Vagina (tissue), 2 donors: ENCODE results near the gene SERPIND1. TPM values are rescaled to one million over a fixed set of nuclear protein-coding genes. Genes with fewer than 3 reads are reported as not detected.

ENCODE experiments used
- DNase-seq, 2 donors: peaks; one replicate each; pipeline ENCODE4 v3.0.0-alpha.2; 2017; ENCODE audit errors: extremely low spot score in 2 of 2
- H3K27ac ChIP-seq: fragments of 200-600 bp; sonication (generic); one replicate; pipeline ENCODE4 v1.5.1; 2019
- H3K27me3 ChIP-seq: fragments of 200-600 bp; sonication (generic); one replicate; pipeline ENCODE4 v1.5.1; 2019
- H3K36me3 ChIP-seq, 2 donors: fragments of 200-600 bp; sonication (generic); one replicate each; pipeline ENCODE4 v1.5.1; 2017 to 2019
- H3K4me1 ChIP-seq: fragments of 200-600 bp; sonication (generic); one replicate; pipeline ENCODE4 v1.5.1; 2019
- H3K4me3 ChIP-seq, 2 donors: fragments of 200-600 bp; sonication (generic); 1 replicate in 1 of 2; 2 replicates in 1 of 2; pipeline ENCODE4 v1.5.1; 2016 to 2019
- H3K9me3 ChIP-seq: fragments of 200-600 bp; sonication (generic); one replicate; pipeline ENCODE4 v1.5.1; 2019
- POLR2A ChIP-seq, 2 donors: fragments of 450-650 bp; IDR thresholded peaks; one replicate each; pipeline ENCODE4 v1.6.1; 2017; ENCODE audit warnings: antibody characterized with exemption in 2 of 2, mild to moderate bottlenecking in 2 of 2, moderate library complexity in 2 of 2
- POLR2AphosphoS5 ChIP-seq, 2 donors: sonication (generic); formaldehyde crosslinking; IDR thresholded peaks; one replicate each; pipeline ENCODE4 v1.9.0; 2017; ENCODE audit warnings: antibody characterized with exemption in 2 of 2, mild to moderate bottlenecking in 2 of 2, low read depth in 1 of 2; ENCODE audit not compliant: insufficient read depth in 1 of 2
- intact Hi-C: fragments of 100-400 bp; cut with DNase I; formaldehyde crosslinking; loops from one replicate; pipeline ENCODE4 v1.15.1; 2023
- total RNA-seq: library from RNA; depleted of rRNA; stranded (reverse); fragments of >200 nt; gene quantifications from one replicate; pipeline ENCODE4 v1.2.3, GENCODE V29; 2016
- TF ChIP-seq, protein P1 (sequence below), 3 experiments: fragments of 450-650 bp in 2 of 3; fragments of 200-600 bp in 1 of 3; sonication (generic) in 1 of 3; IDR thresholded peaks; one replicate each; pipeline ENCODE4 v1.5.1; 2017 to 2019; ENCODE audit warnings: antibody characterized with exemption in 3 of 3, mild to moderate bottlenecking in 2 of 3, moderate library complexity in 2 of 3

The SERPIND1 gene, protein sequence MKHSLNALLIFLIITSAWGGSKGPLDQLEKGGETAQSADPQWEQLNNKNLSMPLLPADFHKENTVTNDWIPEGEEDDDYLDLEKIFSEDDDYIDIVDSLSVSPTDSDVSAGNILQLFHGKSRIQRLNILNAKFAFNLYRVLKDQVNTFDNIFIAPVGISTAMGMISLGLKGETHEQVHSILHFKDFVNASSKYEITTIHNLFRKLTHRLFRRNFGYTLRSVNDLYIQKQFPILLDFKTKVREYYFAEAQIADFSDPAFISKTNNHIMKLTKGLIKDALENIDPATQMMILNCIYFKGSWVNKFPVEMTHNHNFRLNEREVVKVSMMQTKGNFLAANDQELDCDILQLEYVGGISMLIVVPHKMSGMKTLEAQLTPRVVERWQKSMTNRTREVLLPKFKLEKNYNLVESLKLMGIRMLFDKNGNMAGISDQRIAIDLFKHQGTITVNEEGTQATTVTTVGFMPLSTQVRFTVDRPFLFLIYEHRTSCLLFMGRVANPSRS
- total RNA-seq: not detected

DNA sequence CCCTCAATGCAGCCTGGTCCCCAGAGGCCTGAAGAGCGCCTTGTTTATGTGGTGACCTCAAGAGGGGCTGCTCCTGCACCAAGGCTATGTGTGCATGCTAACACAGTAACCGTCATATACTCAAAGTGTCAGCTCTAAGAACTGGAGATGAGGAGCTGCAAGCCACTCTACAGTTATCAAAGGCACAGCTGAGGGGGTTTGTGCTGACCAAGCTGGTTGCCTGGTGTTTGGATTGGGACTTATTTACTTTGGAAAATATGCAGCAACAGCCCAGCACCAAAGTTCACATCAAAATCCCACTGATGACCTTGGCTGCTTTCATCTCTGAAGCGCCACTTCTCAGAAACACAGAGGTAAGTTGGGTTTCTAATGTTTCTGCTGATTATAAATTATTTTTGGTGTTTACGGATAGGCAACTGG, at the start of gene SERPIND1:
SERPIND1 (plus strand) TSS at position 321 of the 420 bp plus-strand sequence. CDS start 5,200 bp downstream, outside the sequence.
- intact Hi-C loops: no loop called here
- Histone ChIP-seq H3K36me3 (no peaks in the 10 kb centered on the region), H3K4me3 (no peak within 1 kb of the TSS), H3K4me1 (peaks cover 16% of the 10 kb centered on the region), H3K27me3 (no peaks in the 10 kb centered on the region), H3K27ac (no peak within 1 kb of the TSS), H3K9me3 (no peaks in the 10 kb centered on the region)
- DNase-seq: no peak
- no peak for TF ChIP-seq POLR2AphosphoS5 (IDR thresholded peaks at IDR 0.05; ENCODE audit: insufficient read depth in 1 of 2, low read depth in 1 of 2)
- TF ChIP-seq, protein P1, sequence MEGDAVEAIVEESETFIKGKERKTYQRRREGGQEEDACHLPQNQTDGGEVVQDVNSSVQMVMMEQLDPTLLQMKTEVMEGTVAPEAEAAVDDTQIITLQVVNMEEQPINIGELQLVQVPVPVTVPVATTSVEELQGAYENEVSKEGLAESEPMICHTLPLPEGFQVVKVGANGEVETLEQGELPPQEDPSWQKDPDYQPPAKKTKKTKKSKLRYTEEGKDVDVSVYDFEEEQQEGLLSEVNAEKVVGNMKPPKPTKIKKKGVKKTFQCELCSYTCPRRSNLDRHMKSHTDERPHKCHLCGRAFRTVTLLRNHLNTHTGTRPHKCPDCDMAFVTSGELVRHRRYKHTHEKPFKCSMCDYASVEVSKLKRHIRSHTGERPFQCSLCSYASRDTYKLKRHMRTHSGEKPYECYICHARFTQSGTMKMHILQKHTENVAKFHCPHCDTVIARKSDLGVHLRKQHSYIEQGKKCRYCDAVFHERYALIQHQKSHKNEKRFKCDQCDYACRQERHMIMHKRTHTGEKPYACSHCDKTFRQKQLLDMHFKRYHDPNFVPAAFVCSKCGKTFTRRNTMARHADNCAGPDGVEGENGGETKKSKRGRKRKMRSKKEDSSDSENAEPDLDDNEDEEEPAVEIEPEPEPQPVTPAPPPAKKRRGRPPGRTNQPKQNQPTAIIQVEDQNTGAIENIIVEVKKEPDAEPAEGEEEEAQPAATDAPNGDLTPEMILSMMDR (IDR thresholded peaks at IDR 0.05): no peak
- TF ChIP-seq POLR2A (IDR thresholded peaks at IDR 0.05): no peak

DNA sequence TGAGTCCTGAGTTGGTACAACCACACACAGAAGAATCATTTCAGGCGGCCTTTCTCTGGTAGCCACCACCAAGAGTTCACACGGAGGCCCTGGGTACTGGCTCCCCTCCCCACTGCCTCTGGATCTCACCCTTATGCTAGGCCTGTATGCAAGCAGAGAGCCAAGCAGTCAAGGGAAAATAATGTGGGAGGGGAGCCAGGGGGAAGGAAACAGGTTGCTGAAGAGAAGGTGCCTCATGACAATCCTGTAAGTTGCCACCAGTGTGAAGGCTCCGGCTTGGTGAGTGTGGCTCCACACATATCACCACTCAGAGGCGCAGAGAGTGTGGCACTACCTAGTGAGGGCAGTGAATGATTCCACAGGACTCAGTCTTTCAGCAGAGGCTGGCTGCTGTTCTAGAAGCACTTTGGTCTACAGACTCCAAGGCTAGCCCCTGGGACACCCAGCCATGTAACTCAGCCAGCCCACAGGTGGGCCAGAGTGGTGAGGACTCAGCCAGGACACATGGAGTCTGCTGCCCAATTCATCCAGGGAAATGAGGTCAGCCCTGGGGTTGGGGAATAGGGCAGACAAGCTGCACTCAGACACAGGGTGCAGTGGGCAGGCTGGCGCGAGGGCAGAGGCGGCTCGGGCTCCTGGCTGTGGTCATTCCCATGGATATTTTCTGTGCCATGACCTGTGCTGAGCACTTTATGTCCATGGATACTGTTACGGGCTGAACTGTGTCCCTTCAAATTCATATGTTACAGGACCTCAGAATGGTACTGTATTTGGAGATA, 49.0 kb upstream of the SERPIND1 start:
- no peak for DNase-seq
- no peak overlapping the region for H3K27ac ChIP-seq
- no peak for TF ChIP-seq POLR2AphosphoS5 (IDR thresholded peaks at IDR 0.05; ENCODE audit: insufficient read depth in 1 of 2, low read depth in 1 of 2)
- TF ChIP-seq POLR2A (IDR thresholded peaks at IDR 0.05): no peak
- H3K4me3 ChIP-seq: no peak overlapping the region
- H3K4me1 ChIP-seq: no peaks in the 10 kb centered on the region
- intact Hi-C loops: no loop called here
- H3K9me3 ChIP-seq: no peaks in the 10 kb centered on the region
- no peaks in the 10 kb centered on the region for H3K27me3 ChIP-seq
- peaks cover 0 to 48% of the 10 kb centered on the region in 2 donors for H3K36me3 ChIP-seq

DNA sequence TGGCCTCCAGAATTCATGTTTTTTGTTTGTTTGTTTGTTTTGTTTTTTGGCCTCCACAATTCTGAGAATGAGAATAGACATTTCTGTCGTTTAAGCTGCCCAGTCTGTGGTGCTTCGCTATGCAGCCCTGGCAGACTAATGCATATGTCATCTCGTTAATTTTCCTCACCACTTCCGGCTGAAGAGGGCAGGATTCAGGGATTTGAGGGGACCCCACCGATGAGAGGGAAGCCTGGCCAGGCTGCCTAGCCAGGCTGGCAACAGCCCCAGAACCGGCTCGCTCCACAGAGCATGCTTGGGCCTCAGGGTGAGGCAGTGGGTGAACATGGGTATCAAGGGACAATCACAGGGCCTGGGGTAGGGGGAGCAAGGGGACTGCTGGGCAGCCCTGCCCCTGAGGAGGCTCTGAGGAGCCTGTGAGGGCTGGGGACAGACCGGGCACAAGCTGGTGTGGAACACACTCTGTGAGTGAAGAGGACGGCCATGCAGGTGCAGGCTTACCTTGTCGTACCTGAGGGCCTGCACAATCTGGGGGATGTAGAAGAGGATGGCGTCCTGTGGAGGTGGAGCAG, 47.8 kb upstream of the SERPIND1 start:
- intact Hi-C loops: no loop called here
- Histone ChIP-seq H3K27ac (no peak overlapping the region), H3K36me3 (peaks cover 0 to 44% of the 10 kb centered on the region in 2 donors), H3K27me3 (no peaks in the 10 kb centered on the region), H3K4me3 (no peak overlapping the region), H3K9me3 (no peaks in the 10 kb centered on the region), H3K4me1 (no peaks in the 10 kb centered on the region)
- DNase-seq: no peak
- TF ChIP-seq POLR2A (IDR thresholded peaks at IDR 0.05) (no peak), POLR2AphosphoS5 (IDR thresholded peaks at IDR 0.05; ENCODE audit: insufficient read depth in 1 of 2, low read depth in 1 of 2) (no peak)
- TF ChIP-seq, protein P1 (IDR thresholded peaks at IDR 0.05): no peak

DNA sequence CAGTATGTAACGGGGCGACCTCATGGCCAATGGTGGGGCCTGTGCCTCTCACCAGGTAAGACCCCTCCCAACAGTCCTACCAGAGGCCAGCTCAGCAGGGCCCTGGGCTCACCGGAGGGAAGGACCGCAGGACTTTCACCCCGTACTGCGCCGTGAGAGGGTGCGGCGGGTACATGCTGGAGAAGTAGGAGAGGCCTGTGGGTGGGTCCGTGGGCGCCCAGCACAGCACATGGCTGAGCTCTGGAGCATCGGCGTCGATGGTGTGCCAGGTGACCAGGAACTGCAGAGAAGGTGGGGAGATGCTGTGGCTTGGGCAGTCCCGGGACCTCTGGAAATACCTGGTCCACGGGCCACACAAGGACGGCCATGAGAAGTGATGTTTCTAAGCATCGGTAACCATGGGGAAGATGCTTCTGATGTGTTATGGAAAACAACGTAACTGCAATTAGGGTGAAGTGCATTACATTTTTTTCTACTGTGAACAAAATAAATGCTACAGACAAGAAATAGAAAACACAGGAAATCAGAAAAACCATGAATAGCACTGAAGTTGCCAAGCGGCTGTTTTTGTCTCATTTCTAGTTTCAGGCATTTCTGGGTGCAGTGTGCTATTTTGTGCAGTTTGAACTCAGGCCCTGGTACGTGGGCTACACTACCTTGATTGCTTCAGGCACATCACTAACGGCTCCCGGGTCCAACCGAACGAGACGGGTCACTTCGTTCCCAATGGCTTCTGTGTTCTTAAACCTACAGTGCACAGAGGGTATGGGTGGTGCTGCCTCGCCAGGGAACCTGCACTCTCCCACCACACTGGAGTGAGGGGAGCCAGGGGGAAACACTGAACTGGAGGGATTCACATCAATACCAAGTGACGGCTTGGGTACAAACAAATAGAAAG, 46.5 kb upstream of the SERPIND1 start:
- no peaks in the 10 kb centered on the region for H3K9me3 ChIP-seq
- DNase-seq: no peak
- H3K27ac ChIP-seq: no peak overlapping the region
- no peaks in the 10 kb centered on the region for H3K4me1 ChIP-seq
- intact Hi-C loops: no loop called here
- peaks cover 3 to 48% of the 10 kb centered on the region in 2 donors for H3K36me3 ChIP-seq
- H3K27me3 ChIP-seq: no peaks in the 10 kb centered on the region
- TF ChIP-seq, protein P1 (IDR thresholded peaks at IDR 0.05): no peak
- TF ChIP-seq POLR2AphosphoS5 (IDR thresholded peaks at IDR 0.05; ENCODE audit: insufficient read depth in 1 of 2, low read depth in 1 of 2): no peak
- TF ChIP-seq POLR2A (IDR thresholded peaks at IDR 0.05): no peak
- no peak overlapping the region for H3K4me3 ChIP-seq
